Activated CD8-positive, alpha-beta T cell treated with anti-CD3 and anti-CD28 coated beads for 36 hours (primary cell): ENCODE results near the gene KRT73. TPM values are rescaled to one million over a fixed set of nuclear protein-coding genes. Genes with fewer than 3 reads are reported as not detected.

Experiments used
- ATAC-seq: fragments of 200-7000 bp; cut with Tn5 transposase; one replicate; pipeline ENCODE4 v1.10.0; 2021; ENCODE audit warnings: mild to moderate bottlenecking, moderate library complexity
- CTCF ChIA-PET: fragments of 350-600 bp; sonication (Branson Sonifier 250); formaldehyde crosslinking; loops from one replicate; lab custom pipeline; 2021; ENCODE audit warnings: antibody characterized with exemption; lab: Charles Lee
- POLR2A ChIA-PET: fragments of 350-600 bp; sonication (Branson Sonifier 250); formaldehyde crosslinking; loops from one replicate; lab custom pipeline; 2021; ENCODE audit warnings: antibody characterized with exemption; lab: Charles Lee
- DNase-seq: peaks from one replicate; pipeline ENCODE4 v3.0.0-alpha.2; 2020
- H3K27ac Mint-ChIP-seq: one replicate; pipeline ENCODE4 v1.8.0; 2021; ENCODE audit warnings: mild to moderate bottlenecking, mixed read lengths
- H3K27me3 Mint-ChIP-seq: one replicate; pipeline ENCODE4 v1.8.0; 2021; ENCODE audit warnings: mixed read lengths
- H3K36me3 Mint-ChIP-seq: one replicate; pipeline ENCODE4 v1.8.0; 2021; ENCODE audit warnings: low read depth, mixed read lengths
- H3K4me1 Mint-ChIP-seq: one replicate; pipeline ENCODE4 v1.8.0; 2021; ENCODE audit warnings: low read depth, mixed read lengths
- H3K4me3 Mint-ChIP-seq: one replicate; pipeline ENCODE4 v1.8.0; 2021; ENCODE audit warnings: mild to moderate bottlenecking, moderate library complexity, mixed read lengths
- H3K9me3 Mint-ChIP-seq: one replicate; pipeline ENCODE4 v1.8.0; 2021; ENCODE audit warnings: mixed read lengths
- intact Hi-C: fragments of 100-400 bp; cut with micrococcal nuclease; formaldehyde crosslinking; loops from one replicate; pipeline ENCODE4 v1.10.0; 2022
- total RNA-seq, 2 experiments: library from RNA; stranded (reverse); gene quantifications; one replicate each; pipeline ENCODE4 v1.2.3, GENCODE V29; 2021
- TF ChIP-seq, protein P1 (sequence below): fragments of 200-600 bp; IDR thresholded peaks from one replicate; pipeline ENCODE4 v1.8.0; 2022; ENCODE audit warnings: antibody characterized with exemption, mild to moderate bottlenecking

The KRT73 gene
- total RNA-seq, 2 experiments from 2014 or later: 0.20 TPM; not detected in 1

DNA sequence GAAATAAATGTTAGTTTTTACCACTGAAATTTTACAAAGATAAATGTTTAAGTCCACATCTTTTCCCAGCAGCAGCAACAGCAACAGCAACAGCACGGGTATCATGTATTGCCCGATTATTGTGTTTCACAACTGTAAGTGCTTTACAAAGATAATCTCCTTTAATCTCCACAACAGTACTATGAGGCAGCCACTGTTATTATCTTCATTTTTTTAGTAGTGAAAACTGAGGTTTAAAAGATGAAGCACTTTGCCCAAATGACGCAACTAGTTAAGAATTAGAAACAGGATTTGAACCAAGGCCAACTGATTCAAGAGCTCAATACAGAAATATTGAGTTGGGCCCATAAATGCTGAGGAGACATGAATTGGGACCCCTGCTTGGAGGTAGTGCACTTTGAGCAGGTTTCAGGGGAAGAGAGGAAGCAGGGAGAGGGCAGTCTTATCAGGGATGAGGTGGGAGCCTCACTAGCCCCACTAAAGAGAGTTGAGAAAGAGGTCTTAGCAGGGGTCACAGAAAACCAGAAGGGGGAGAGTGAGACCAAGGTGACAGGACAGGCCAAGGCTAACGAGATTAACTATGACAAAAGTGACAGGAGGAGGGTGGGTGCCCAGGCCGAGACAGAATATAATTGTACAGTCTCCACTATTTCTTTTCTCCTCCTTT lies 18.4 kb upstream of the KRT73 start:
- CTCF ChIA-PET: no interaction called here
- Mint-ChIP-seq H3K27ac (no peak overlapping the region), H3K4me1 (peaks cover 31% of the 10 kb centered on the region), H3K27me3 (no peaks in the 10 kb centered on the region), H3K4me3 (no peak overlapping the region), H3K36me3 (no peaks in the 10 kb centered on the region), H3K9me3 (no peaks in the 10 kb centered on the region)
- POLR2A ChIA-PET: interaction anchor here (0.5 kb wide), 1 partner anchor 945 kb away, joined by 3 read pairs; no protein-coding TSS in a partner anchor
- intact Hi-C loops: no loop called here
- TF ChIP-seq, protein P1, sequence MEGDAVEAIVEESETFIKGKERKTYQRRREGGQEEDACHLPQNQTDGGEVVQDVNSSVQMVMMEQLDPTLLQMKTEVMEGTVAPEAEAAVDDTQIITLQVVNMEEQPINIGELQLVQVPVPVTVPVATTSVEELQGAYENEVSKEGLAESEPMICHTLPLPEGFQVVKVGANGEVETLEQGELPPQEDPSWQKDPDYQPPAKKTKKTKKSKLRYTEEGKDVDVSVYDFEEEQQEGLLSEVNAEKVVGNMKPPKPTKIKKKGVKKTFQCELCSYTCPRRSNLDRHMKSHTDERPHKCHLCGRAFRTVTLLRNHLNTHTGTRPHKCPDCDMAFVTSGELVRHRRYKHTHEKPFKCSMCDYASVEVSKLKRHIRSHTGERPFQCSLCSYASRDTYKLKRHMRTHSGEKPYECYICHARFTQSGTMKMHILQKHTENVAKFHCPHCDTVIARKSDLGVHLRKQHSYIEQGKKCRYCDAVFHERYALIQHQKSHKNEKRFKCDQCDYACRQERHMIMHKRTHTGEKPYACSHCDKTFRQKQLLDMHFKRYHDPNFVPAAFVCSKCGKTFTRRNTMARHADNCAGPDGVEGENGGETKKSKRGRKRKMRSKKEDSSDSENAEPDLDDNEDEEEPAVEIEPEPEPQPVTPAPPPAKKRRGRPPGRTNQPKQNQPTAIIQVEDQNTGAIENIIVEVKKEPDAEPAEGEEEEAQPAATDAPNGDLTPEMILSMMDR: no peak
- no peak for ATAC-seq
- no peak for DNase-seq

DNA sequence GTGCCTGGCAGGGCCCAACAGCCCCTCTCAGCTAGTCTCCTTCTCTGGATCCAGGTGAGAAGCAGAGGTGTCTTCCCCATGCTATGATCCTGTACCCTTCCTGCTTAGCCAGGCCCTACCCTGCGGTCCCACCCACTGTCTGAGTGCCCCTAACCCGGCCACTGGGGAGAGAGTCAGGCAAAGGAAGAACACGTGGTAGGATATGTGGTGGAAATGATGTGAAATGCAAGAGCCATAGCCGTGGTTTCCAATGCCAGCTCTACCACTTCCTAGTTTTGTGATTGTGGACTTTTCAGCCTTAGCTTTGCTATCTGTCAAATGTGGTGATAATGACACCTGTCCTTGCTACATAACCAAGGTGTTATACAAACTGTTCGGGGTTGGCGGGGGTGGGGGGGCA lies 17.8 kb upstream of the KRT73 start:
- intact Hi-C loops: no loop called here
- Mint-ChIP-seq H3K4me1 (peaks cover 34% of the 10 kb centered on the region), H3K36me3 (no peaks in the 10 kb centered on the region), H3K9me3 (no peaks in the 10 kb centered on the region), H3K4me3 (no peak overlapping the region), H3K27ac (no peak overlapping the region), H3K27me3 (no peaks in the 10 kb centered on the region)
- ChIA-PET POLR2A (interaction anchor here (0.5 kb wide), 1 partner anchor 944 kb away, joined by 3 read pairs; no protein-coding TSS in a partner anchor), CTCF (no interaction called here)
- TF ChIP-seq, protein P1: no peak
- ATAC-seq (no peak), DNase-seq (no peak)

DNA sequence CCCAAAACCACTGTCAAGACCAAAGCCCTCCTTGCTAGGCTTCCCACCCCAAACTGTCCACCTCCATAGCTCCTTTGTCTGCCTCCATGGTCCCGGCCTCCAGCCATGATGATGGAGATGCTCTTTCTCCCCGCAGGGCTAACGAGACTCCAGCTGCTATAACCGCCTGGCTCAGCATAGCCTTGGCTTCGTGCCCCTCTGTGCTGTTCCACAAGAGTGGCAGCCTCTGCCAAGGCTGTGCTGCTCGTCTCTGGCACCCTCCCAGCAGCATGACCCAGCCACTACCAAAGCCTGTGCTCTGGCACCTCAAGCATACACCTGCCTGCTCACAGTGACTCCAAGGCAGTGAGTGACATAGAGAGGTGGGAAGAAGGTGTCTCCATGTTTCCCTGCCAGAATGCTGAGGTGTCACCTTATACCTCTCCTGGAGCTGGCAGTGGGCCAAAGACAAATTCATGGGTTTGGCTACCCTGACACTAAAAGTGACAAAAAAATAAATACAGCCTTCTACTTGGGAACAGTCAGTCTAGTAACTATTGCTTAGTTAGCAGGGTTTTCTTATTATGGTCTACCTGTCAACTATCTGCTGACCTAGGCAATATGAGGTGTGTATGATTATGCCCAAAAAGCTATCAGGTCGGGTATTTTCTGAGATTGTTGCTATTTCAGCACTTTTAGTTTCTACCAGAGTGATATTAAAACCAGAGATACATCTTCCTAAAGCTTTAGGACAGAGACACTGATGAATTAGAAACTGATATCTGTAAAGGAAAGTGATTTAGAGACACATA lies 16.1 kb upstream of the KRT73 start:
- DNase-seq: no peak
- POLR2A ChIA-PET: no interaction called here
- Mint-ChIP-seq H3K4me3 (no peak overlapping the region), H3K9me3 (no peaks in the 10 kb centered on the region), H3K27me3 (no peaks in the 10 kb centered on the region), H3K27ac (no peak overlapping the region), H3K36me3 (no peaks in the 10 kb centered on the region), H3K4me1 (peaks cover 44% of the 10 kb centered on the region)
- intact Hi-C loops: no loop called here
- no peak for ATAC-seq
- CTCF ChIA-PET: interaction anchor here (1.1 to 2.3 kb wide), 5 partner anchors 17 to 251 kb away, joined by 3 to 9 read pairs (median 3); no protein-coding TSS in a partner anchor
- TF ChIP-seq, protein P1: no peak

DNA sequence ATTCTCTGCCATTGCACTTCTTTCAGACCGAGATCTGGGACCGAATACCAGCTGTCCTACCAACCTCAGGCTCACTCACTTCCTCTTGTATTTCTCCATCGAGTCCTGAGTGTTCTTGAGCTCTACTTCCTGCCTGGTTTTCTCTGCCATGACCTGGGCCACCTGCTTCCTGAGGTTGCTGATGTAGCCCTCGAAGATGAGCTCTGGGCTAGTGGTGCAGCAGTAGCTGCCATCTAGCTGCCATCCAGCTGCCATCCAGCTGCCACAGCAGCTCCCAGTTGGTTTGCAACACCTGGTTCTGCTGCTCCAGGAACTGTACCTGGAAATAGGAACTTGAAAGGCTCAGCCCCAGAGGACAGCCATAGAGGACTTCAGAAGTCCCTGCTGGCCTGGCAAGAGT lies 15.0 kb upstream of the KRT73 start:
- intact Hi-C loops: no loop called here
- H3K9me3 Mint-ChIP-seq: no peaks in the 10 kb centered on the region
- H3K4me3 Mint-ChIP-seq: no peak overlapping the region
- CTCF ChIA-PET: interaction anchor here (1.1 to 1.3 kb wide), 4 partner anchors 16 to 252 kb away, joined by 3 to 4 read pairs (median 3); no protein-coding TSS in a partner anchor
- no peaks in the 10 kb centered on the region for H3K27me3 Mint-ChIP-seq
- DNase-seq (peak; percentile 34), ATAC-seq (peak; percentile 61)
- H3K36me3 Mint-ChIP-seq: no peaks in the 10 kb centered on the region
- peak overlapping the region; percentile 48 for H3K27ac Mint-ChIP-seq
- TF ChIP-seq, protein P1: no peak
- POLR2A ChIA-PET: no interaction called here
- peaks cover 46% of the 10 kb centered on the region for H3K4me1 Mint-ChIP-seq

DNA sequence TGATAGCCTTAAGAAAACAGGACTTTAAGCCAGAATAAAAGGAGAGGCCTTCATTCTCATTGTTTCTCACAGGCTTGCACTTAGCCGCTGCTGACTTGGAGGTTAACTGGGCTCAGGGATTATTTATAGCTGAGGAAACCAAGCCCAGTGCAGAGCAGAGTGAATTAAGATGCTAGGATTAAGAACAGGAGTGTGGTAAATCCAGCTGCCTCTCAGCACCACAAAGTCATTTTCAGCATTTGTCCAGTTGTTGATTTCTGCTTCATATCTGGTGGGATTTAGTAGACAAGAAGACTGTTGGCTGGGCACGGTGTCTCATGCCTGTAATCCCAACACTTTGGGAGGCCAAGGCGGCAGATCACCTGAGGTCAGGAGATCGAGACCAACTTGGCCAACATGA lies 14.3 kb upstream of the KRT73 start:
- H3K27me3 Mint-ChIP-seq: no peaks in the 10 kb centered on the region
- H3K27ac Mint-ChIP-seq: no peak overlapping the region
- intact Hi-C loops: no loop called here
- H3K4me3 Mint-ChIP-seq: no peak overlapping the region
- peaks cover 47% of the 10 kb centered on the region for H3K4me1 Mint-ChIP-seq
- ATAC-seq (no peak), DNase-seq (no peak)
- TF ChIP-seq, protein P1: no peak
- H3K36me3 Mint-ChIP-seq: no peaks in the 10 kb centered on the region
- ChIA-PET POLR2A (no interaction called here), CTCF (interaction anchor here (0.9 to 1.2 kb wide), 2 partner anchors 12 to 245 kb away, joined by 3 read pairs; no protein-coding TSS in a partner anchor)
- no peaks in the 10 kb centered on the region for H3K9me3 Mint-ChIP-seq
